ENCODE results near the gene RLF. TPM values are rescaled to one million over a fixed set of nuclear protein-coding genes. Genes with fewer than 3 reads are reported as not detected.
A peak's percentile ranks its signal among the peaks of the same experiment; 100 is the strongest.

The RLF gene
- total and polyA plus RNA-seq, 10 of the 15 experiments (the other 5 are each of a cell fraction or from before 2014, with no cell fraction given), result 2.0 to 19.8 (median 8.7) TPM

DNA sequence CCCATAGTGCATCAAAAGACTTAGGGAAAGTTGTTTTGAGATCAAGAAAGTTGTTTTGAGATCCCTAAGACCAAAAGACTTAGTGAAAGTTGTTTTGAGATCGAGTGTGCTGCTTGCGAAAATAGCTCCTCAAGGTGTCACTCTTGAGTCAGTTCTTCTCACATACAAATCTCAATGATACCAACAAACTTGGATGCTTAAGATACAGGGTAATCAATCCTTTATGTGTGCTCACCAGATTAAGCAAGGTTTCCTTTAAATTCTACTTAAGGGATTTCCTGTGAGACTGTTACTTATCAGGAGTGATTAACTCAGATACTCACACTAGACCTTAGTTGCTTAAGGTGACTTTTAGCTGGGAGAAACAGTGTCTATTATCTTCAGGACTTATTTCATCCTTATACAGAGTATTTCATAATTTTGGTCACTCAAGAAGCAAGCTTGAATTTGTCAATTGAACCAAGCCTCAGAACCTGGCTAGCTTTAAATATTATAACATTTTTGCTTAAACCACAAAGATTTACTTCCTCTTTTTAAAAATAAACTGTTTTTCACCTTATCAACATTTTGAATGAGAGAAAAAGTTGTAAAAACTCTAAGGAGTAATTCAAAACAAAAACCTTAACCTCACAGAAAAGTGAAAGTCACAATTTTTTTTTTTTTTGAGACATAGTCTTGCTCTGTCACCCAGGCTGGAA is 8.0 kb upstream of the RLF start (continued):
- TF ChIP-seq CEBPB (IDR thresholded peaks at IDR 0.05; ENCODE audit: borderline replicate concordance in 1 of 2, low read depth in 2 of 2, low read length in 2 of 2) (peak in 1 of 2 experiments; percentile 27; a peak in 1 of 4 replicates), ZNF274 (IDR thresholded peaks at IDR 0.05; ENCODE audit: insufficient read depth, insufficient read length) (no peak), DPF2 (IDR thresholded peaks at IDR 0.05) (peak; percentile 49; the same call in 1 of the 2 replicates), CREB1 (IDR thresholded peaks at IDR 0.05; ENCODE audit: low read depth) (no peak), CHD4 (IDR thresholded peaks at IDR 0.05) (no peak), IKZF2 (IDR thresholded peaks at IDR 0.05) (peak in 1 of 2 experiments; percentile 17; a peak in 1 of 4 replicates), ATF7 (IDR thresholded peaks at IDR 0.05; ENCODE audit: low read depth) (peak; percentile 18; the same call in 1 of the 2 replicates), RB1 (IDR thresholded peaks at IDR 0.05; ENCODE audit: borderline replicate concordance) (peak; percentile 82; the same call in 1 of the 2 replicates), MEF2A (IDR thresholded peaks at IDR 0.05; ENCODE audit: insufficient read depth, low read depth, low read length) (peak; percentile 30; the same call in 1 of the 2 replicates), ZNF207 (IDR thresholded peaks at IDR 0.05; ENCODE audit: borderline replicate concordance) (peak; percentile 34; the same call in 1 of the 2 replicates), SMARCA5 (IDR thresholded peaks at IDR 0.05) (peak; percentile 97), NBN (IDR thresholded peaks at IDR 0.05) (peak; percentile 37; the same call in 1 of the 2 replicates)
- TF ChIP-seq, protein P1, sequence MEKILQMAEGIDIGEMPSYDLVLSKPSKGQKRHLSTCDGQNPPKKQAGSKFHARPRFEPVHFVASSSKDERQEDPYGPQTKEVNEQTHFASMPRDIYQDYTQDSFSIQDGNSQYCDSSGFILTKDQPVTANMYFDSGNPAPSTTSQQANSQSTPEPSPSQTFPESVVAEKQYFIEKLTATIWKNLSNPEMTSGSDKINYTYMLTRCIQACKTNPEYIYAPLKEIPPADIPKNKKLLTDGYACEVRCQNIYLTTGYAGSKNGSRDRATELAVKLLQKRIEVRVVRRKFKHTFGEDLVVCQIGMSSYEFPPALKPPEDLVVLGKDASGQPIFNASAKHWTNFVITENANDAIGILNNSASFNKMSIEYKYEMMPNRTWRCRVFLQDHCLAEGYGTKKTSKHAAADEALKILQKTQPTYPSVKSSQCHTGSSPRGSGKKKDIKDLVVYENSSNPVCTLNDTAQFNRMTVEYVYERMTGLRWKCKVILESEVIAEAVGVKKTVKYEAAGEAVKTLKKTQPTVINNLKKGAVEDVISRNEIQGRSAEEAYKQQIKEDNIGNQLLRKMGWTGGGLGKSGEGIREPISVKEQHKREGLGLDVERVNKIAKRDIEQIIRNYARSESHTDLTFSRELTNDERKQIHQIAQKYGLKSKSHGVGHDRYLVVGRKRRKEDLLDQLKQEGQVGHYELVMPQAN (conservative IDR thresholded peaks at IDR 0.05), result no peak
- TF ChIP-seq, protein P2, sequence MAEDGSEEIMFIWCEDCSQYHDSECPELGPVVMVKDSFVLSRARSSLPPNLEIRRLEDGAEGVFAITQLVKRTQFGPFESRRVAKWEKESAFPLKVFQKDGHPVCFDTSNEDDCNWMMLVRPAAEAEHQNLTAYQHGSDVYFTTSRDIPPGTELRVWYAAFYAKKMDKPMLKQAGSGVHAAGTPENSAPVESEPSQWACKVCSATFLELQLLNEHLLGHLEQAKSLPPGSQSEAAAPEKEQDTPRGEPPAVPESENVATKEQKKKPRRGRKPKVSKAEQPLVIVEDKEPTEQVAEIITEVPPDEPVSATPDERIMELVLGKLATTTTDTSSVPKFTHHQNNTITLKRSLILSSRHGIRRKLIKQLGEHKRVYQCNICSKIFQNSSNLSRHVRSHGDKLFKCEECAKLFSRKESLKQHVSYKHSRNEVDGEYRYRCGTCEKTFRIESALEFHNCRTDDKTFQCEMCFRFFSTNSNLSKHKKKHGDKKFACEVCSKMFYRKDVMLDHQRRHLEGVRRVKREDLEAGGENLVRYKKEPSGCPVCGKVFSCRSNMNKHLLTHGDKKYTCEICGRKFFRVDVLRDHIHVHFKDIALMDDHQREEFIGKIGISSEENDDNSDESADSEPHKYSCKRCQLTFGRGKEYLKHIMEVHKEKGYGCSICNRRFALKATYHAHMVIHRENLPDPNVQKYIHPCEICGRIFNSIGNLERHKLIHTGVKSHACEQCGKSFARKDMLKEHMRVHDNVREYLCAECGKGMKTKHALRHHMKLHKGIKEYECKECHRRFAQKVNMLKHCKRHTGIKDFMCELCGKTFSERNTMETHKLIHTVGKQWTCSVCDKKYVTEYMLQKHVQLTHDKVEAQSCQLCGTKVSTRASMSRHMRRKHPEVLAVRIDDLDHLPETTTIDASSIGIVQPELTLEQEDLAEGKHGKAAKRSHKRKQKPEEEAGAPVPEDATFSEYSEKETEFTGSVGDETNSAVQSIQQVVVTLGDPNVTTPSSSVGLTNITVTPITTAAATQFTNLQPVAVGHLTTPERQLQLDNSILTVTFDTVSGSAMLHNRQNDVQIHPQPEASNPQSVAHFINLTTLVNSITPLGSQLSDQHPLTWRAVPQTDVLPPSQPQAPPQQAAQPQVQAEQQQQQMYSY (CRISPR knock-in tag; IDR thresholded peaks at IDR 0.05), result no peak
- TF ChIP-seq, protein P3, sequence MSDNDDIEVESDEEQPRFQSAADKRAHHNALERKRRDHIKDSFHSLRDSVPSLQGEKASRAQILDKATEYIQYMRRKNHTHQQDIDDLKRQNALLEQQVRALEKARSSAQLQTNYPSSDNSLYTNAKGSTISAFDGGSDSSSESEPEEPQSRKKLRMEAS (IDR thresholded peaks at IDR 0.05; ENCODE audit: low read depth, low read length), result no peak

Data from GM12878 (cell line).